Measurements from ENCODE around the gene IAH1.
A peak's percentile ranks its signal among the peaks of the same experiment; 100 is the strongest.
"Not testable (repeated sequence)": the region's sequence is repeated elsewhere in the genome, so short reads cannot be mapped to it uniquely, and the experiment has no call there.

The IAH1 gene

GRCh38 chr2:9473985-9474360 lies 378 bp upstream of the IAH1 start:
- peak; percentile 77 for DNase-seq

GRCh38 chr2:9477914-9478313 lies 3.6 kb downstream of the IAH1 start:
- no peak for DNase-seq

GRCh38 chr2:9478526-9478925 lies 4.2 kb downstream of the IAH1 start:
- no peak for DNase-seq

GRCh38 chr2:9480157-9480556 lies 5.8 kb downstream of the IAH1 start:
- peak; percentile 10 for DNase-seq

GRCh38 chr2:9483107-9483506 lies 8.8 kb downstream of the IAH1 start:
- peak; percentile 3 for DNase-seq

- no peak for DNase-seq
Measured at GRCh38 chr2:9484533-9484932, 10.2 kb downstream of the IAH1 start.

- peak; percentile 11 for DNase-seq
Measured at GRCh38 chr2:9488583-9489547, 14.5 kb downstream of the IAH1 start.

GRCh38 chr2:9490789-9491188 lies 16.4 kb downstream of the IAH1 start:
- peak; percentile 11 for DNase-seq

GRCh38 chr2:9492927-9493326 lies 18.6 kb downstream of the IAH1 start:
- no peak for DNase-seq

- no peak for DNase-seq
Measured at GRCh38 chr2:9493478-9493877, 19.1 kb downstream of the IAH1 start.

GRCh38 chr2:9494081-9494480 lies 19.7 kb downstream of the IAH1 start:
- DNase-seq = no peak

- DNase-seq = peak; percentile 23
Measured at GRCh38 chr2:9497017-9497416, 22.7 kb downstream of the IAH1 start.

- DNase-seq = no peak
Measured at GRCh38 chr2:9498210-9498609, 23.9 kb downstream of the IAH1 start.

- no peak for DNase-seq
Measured at GRCh38 chr2:9508931-9509330, 34.6 kb downstream of the IAH1 start.

GRCh38 chr2:9513946-9514345 lies 39.6 kb downstream of the IAH1 start:
- not testable (repeated sequence) for DNase-seq

- DNase-seq = no peak
Measured at GRCh38 chr2:9517118-9517782, 42.9 kb downstream of the IAH1 start.

GRCh38 chr2:9518163-9518562 lies 43.8 kb downstream of the IAH1 start:
- DNase-seq = no peak

GRCh38 chr2:9518780-9519179 lies 44.4 kb downstream of the IAH1 start:
- no peak for DNase-seq

GRCh38 chr2:9519250-9519649 lies 44.9 kb downstream of the IAH1 start:
- no peak for DNase-seq

GRCh38 chr2:9524291-9524690 lies 49.9 kb downstream of the IAH1 start:
- DNase-seq = no peak

GRCh38 chr2:9525266-9525665 lies 50.9 kb downstream of the IAH1 start:
- DNase-seq = no peak

GRCh38 chr2:9527995-9528787 lies 53.8 kb downstream of the IAH1 start:
- DNase-seq = no peak

- no peak for DNase-seq
Measured at GRCh38 chr2:9532421-9532820, 58.1 kb downstream of the IAH1 start.
